Liver (tissue), 9 donors: ENCODE data around the gene NRF1. TPM values are rescaled to one million over a fixed set of nuclear protein-coding genes. Genes with fewer than 3 reads are reported as not detected.
A peak's percentile ranks its signal among the peaks of the same experiment; 100 is the strongest.

ENCODE experiments used
- DNase-seq: peaks from one replicate; pipeline ENCODE4 v3.0.0-alpha.2; 2017; ENCODE audit warnings: low spot score
- H3K27ac ChIP-seq, 2 donors: one replicate each; pipeline ENCODE4 v1.7.0; 2013; ENCODE audit warnings: inconsistent platforms in 2 of 2, low read length in 2 of 2, control low read depth in 1 of 2, low read depth in 1 of 2, mild to moderate bottlenecking in 1 of 2
- H3K27me3 ChIP-seq, 4 donors: one replicate each; pipeline versions ENCODE4 v1.6.1 to v1.7.0; 2013; ENCODE audit warnings: low read length in 3 of 4, inconsistent platforms in 1 of 4, mild to moderate bottlenecking in 1 of 4, moderate library complexity in 1 of 4; ENCODE audit not compliant: control insufficient read depth in 4 of 4, insufficient read depth in 4 of 4
- H3K36me3 ChIP-seq, 4 donors: one replicate each; pipeline versions ENCODE4 v1.6.1 to v1.7.0; 2013; ENCODE audit warnings: low read length in 3 of 4, mild to moderate bottlenecking in 3 of 4, low read depth in 1 of 4, moderate library complexity in 1 of 4; ENCODE audit not compliant: control insufficient read depth in 4 of 4, insufficient read depth in 3 of 4
- H3K4me1 ChIP-seq, 4 donors: one replicate each; pipeline versions ENCODE4 v1.6.1 to v1.7.0; 2013; ENCODE audit warnings: low read length in 3 of 4, mild to moderate bottlenecking in 3 of 4, moderate library complexity in 1 of 4; ENCODE audit not compliant: control insufficient read depth in 4 of 4, insufficient read depth in 4 of 4
- H3K4me3 ChIP-seq, 3 donors: one replicate each; pipeline versions ENCODE4 v1.6.1 to v1.7.0; 2013; ENCODE audit warnings: low read length in 3 of 3, control low read depth in 1 of 3, low read depth in 1 of 3, mild to moderate bottlenecking in 1 of 3
- H3K9ac ChIP-seq, 2 donors: one replicate each; pipeline ENCODE4 v1.7.0; 2013; ENCODE audit warnings: low read length in 2 of 2, mild to moderate bottlenecking in 2 of 2, moderate library complexity in 2 of 2, control low read depth in 1 of 2, low read depth in 1 of 2
- H3K9me3 ChIP-seq, 4 donors: one replicate each; pipeline versions ENCODE4 v1.6.1 to v1.7.0; 2013; ENCODE audit warnings: low read length in 3 of 4; ENCODE audit not compliant: control insufficient read depth in 4 of 4
- CTCF ChIP-seq: fragments of 150-350 bp; IDR thresholded peaks from 2 replicates; pipeline ENCODE4 v1.5.1; 2017; ENCODE audit warnings: improper control_type of control experiment, low read depth, low read length; ENCODE audit not compliant: missing input control
- EGR1 ChIP-seq, 2 donors: IDR thresholded peaks; 2 replicates each; pipeline ENCODE4 v1.6.1; 2016 to 2018; ENCODE audit warnings: antibody characterized with exemption in 2 of 2, low read depth in 2 of 2
- GABPA ChIP-seq, 2 donors: IDR thresholded peaks in 1 of 2; conservative IDR thresholded peaks in 1 of 2; 2 replicates each; pipeline ENCODE4 v1.6.1; 2016; ENCODE audit warnings: antibody characterized with exemption in 2 of 2, mild to moderate bottlenecking in 1 of 2, moderate library complexity in 1 of 2
- HNF4A ChIP-seq, 2 donors: conservative IDR thresholded peaks; 2 replicates each; pipeline ENCODE4 v1.6.1; 2016; ENCODE audit warnings: antibody characterized with exemption in 2 of 2, mild to moderate bottlenecking in 2 of 2
- HNF4G ChIP-seq: IDR thresholded peaks from 2 replicates; pipeline ENCODE4 v1.6.1; 2016; ENCODE audit warnings: antibody characterized with exemption
- JUND ChIP-seq, 2 donors: IDR thresholded peaks; 2 replicates each; pipeline ENCODE4 v1.6.1; 2016; ENCODE audit warnings: antibody characterized with exemption in 2 of 2
- MAX ChIP-seq: IDR thresholded peaks from 2 replicates; pipeline ENCODE4 v1.6.1; 2016; ENCODE audit warnings: antibody characterized with exemption
- RAD21 ChIP-seq, 2 donors: IDR thresholded peaks; 2 replicates each; pipeline ENCODE4 v1.6.1; 2016; ENCODE audit warnings: antibody characterized with exemption in 2 of 2, mild to moderate bottlenecking in 2 of 2
- RXRA ChIP-seq, 2 donors: IDR thresholded peaks; 2 replicates each; pipeline ENCODE4 v1.6.1; 2017 to 2018; ENCODE audit warnings: antibody characterized with exemption in 2 of 2, mild to moderate bottlenecking in 1 of 2
- YY1 ChIP-seq: IDR thresholded peaks from 2 replicates; pipeline ENCODE4 v1.6.1; 2016; ENCODE audit warnings: antibody characterized with exemption, mild to moderate bottlenecking
- WGBS: extraction: QIAGEN DNeasy Blood & Tissue Kit; methylation state at CpG from one replicate; pipeline ENCODE4 v1.1.7; 2013; 5-methylcytosine and 5-hydroxymethylcytosine counted together
- polyA plus RNA-seq, 2 donors: library from polyadenylated mRNA; stranded (reverse) in 1 of 2; unstranded in 1 of 2; fragments of 200-250 nt in 1 of 2; fragments of >200 nt in 1 of 2; fragmentation: Nextera tagmentation in 1 of 2; extraction: Ambion mirVana in 1 of 2; gene quantifications; one replicate each; pipeline versions ENCODE4 v1.2.1 to v1.2.3, GENCODE V29; 2013 to 2015
- total RNA-seq, 2 donors: library from RNA; depleted of rRNA; stranded (reverse); fragments of >200 nt; gene quantifications; one replicate each; pipeline ENCODE4 v1.2.3, GENCODE V29; 2014
- TF ChIP-seq, protein P1 (sequence below): IDR thresholded peaks from 2 replicates; pipeline ENCODE4 v1.6.1; 2016; ENCODE audit warnings: antibody characterized with exemption
- TF ChIP-seq, protein P2 (sequence below): IDR thresholded peaks from 2 replicates; pipeline ENCODE4 v1.6.1; 2016; ENCODE audit warnings: antibody characterized with exemption, mild to moderate bottlenecking
- donor health status: healthy.
- donor health status: healthy.
- donor health status: healthy.
- donor health status: healthy.
- donor health status: healthy.

Gene NRF1
- total and polyA plus RNA-seq, 4 donors = 1.3 to 14.8 (median 5.3) TPM

GRCh38 chr7:129780974-129781927 is 169.7 kb downstream of the NRF1 start:
- 6% methylated on average over 55 of the region's 55 CpGs for WGBS
- no peaks in the 10 kb centered on the region for H3K36me3 ChIP-seq
- H3K4me1 ChIP-seq = peaks cover 21 to 57% (median 28%) of the 10 kb centered on the region in 4 donors
- H3K27me3 ChIP-seq = peaks cover 8 to 31% (median 16%) of the 10 kb centered on the region in 4 donors
- no peak overlapping the region for H3K9ac ChIP-seq
- peak overlapping the region in 1 of 3 donors; percentile 55 for H3K4me3 ChIP-seq
- TF ChIP-seq CTCF (no peak), EGR1 (IDR thresholded peaks at IDR 0.05; ENCODE audit: low read depth in 2 of 2) (no peak)
- TF ChIP-seq, protein P1, sequence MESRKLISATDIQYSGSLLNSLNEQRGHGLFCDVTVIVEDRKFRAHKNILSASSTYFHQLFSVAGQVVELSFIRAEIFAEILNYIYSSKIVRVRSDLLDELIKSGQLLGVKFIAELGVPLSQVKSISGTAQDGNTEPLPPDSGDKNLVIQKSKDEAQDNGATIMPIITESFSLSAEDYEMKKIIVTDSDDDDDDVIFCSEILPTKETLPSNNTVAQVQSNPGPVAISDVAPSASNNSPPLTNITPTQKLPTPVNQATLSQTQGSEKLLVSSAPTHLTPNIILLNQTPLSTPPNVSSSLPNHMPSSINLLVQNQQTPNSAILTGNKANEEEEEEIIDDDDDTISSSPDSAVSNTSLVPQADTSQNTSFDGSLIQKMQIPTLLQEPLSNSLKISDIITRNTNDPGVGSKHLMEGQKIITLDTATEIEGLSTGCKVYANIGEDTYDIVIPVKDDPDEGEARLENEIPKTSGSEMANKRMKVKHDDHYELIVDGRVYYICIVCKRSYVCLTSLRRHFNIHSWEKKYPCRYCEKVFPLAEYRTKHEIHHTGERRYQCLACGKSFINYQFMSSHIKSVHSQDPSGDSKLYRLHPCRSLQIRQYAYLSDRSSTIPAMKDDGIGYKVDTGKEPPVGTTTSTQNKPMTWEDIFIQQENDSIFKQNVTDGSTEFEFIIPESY = no peak
- DNase-seq = no peak
- peaks cover 0 to 4% (median 0%) of the 10 kb centered on the region in 4 donors for H3K9me3 ChIP-seq
- H3K27ac ChIP-seq = no peak overlapping the region

DNA sequence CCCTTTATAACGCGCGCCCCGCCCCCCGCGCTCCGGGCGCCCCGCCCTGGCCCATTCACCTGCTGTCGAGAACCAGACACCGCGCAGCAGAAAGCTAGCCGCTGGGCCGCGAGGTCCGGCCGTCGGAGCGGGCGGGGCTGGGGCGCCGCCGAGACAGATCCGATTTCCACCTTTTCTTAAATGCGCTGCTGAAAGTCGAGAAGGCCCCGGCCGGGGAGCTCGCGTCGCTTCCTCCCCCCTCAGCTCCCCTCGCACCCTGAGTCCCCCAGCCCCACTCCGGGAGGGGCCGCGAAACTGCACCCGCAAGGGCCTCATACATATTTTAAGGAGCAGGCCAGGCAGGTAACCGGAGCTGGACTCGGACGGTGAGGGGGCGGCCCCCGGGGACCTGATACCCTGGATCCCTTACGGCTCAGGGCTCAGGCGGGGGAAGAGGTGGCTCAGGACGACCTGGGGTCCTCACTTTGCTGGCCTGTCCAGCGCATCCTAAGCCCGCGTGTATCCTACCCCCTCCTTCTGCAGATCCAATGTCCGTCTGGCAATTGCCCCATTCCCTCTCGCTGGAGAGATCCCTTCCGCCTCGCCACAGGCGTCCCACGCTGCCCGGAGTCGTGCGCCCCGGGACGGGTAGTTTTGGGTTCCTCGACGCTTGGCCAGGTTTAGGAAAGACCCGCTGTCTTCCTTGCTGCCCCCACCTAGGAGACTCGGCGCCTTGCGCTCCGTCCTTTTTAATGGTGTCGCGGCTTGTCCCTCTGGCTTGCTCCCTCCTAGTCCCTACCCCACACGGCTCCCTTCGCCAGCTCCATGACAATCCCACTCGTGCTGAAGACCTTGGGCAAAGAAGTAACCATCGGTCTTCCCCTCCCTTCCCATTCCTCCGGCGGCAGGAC is 170.7 kb downstream of the NRF1 start:
- Histone ChIP-seq H3K4me3 (peak overlapping the region in 1 of 3 donors; percentile 18), H3K9ac (no peak overlapping the region), H3K9me3 (peaks cover 0 to 4% (median 0%) of the 10 kb centered on the region in 4 donors), H3K4me1 (peaks cover 21 to 57% (median 28%) of the 10 kb centered on the region in 4 donors), H3K36me3 (no peaks in the 10 kb centered on the region), H3K27me3 (peaks cover 8 to 31% (median 16%) of the 10 kb centered on the region in 4 donors), H3K27ac (no peak overlapping the region)
- no peak for DNase-seq
- no peak for TF ChIP-seq HNF4G
- TF ChIP-seq CTCF = no peak
- no peak for TF ChIP-seq RXRA (IDR thresholded peaks at IDR 0.05)
- TF ChIP-seq, protein P1 = no peak
- no peak for TF ChIP-seq YY1
- no peak for TF ChIP-seq RAD21 (IDR thresholded peaks at IDR 0.05)
- no peak for TF ChIP-seq HNF4A (conservative IDR thresholded peaks at IDR 0.05)
- TF ChIP-seq, protein P2, sequence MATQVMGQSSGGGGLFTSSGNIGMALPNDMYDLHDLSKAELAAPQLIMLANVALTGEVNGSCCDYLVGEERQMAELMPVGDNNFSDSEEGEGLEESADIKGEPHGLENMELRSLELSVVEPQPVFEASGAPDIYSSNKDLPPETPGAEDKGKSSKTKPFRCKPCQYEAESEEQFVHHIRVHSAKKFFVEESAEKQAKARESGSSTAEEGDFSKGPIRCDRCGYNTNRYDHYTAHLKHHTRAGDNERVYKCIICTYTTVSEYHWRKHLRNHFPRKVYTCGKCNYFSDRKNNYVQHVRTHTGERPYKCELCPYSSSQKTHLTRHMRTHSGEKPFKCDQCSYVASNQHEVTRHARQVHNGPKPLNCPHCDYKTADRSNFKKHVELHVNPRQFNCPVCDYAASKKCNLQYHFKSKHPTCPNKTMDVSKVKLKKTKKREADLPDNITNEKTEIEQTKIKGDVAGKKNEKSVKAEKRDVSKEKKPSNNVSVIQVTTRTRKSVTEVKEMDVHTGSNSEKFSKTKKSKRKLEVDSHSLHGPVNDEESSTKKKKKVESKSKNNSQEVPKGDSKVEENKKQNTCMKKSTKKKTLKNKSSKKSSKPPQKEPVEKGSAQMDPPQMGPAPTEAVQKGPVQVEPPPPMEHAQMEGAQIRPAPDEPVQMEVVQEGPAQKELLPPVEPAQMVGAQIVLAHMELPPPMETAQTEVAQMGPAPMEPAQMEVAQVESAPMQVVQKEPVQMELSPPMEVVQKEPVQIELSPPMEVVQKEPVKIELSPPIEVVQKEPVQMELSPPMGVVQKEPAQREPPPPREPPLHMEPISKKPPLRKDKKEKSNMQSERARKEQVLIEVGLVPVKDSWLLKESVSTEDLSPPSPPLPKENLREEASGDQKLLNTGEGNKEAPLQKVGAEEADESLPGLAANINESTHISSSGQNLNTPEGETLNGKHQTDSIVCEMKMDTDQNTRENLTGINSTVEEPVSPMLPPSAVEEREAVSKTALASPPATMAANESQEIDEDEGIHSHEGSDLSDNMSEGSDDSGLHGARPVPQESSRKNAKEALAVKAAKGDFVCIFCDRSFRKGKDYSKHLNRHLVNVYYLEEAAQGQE = no peak
- no peak for TF ChIP-seq EGR1 (IDR thresholded peaks at IDR 0.05; ENCODE audit: low read depth in 2 of 2)
- TF ChIP-seq JUND (IDR thresholded peaks at IDR 0.05) = no peak
- no peak for TF ChIP-seq GABPA (IDR thresholded peaks at IDR 0.05 in 1 of 2, conservative IDR thresholded peaks at IDR 0.05 in 1 of 2)
- TF ChIP-seq MAX = no peak
- WGBS = 5% methylated on average over 73 of the region's 73 CpGs
